ENCODE measurements around the gene ANAPC1. TPM values are rescaled to one million over a fixed set of nuclear protein-coding genes. Genes with fewer than 3 reads are reported as not detected.
"Not testable (repeated sequence)": the region's sequence is repeated elsewhere in the genome, so short reads cannot be mapped to it uniquely, and the experiment has no call there.

ANAPC1 gene
- total RNA-seq, 3 donors from 2014 or later (not counting 1 experiment from before 2014, with no cell fraction given) = 38.7 to 50.8 (median 50.4) TPM

DNA sequence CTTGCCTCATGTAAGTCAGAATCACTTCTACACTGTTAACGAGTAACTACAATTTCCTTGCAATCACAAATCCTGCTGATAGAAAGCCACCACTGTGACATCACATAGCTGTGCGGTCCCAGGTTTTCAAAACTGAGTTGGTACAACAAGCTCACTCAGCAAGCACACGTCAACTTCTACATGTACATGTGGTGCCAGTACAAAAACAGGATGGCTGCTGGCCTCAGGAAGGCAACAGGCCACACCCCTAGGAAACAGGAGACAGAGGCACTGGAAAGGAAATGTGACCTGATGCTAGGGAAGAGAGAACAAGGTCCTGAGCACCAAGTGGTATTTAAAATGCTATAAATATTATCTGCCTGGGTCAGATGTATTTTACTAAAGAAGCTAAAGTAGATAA lies 107.7 kb downstream of the ANAPC1 start:
- no CpG with 5 or more reads among the region's 3 CpGs for WGBS (ENCODE audit: insufficient coverage)
- H3K36me3 Mint-ChIP-seq; H3K9me3 Mint-ChIP-seq; H3K4me3 ChIP-seq (ENCODE audit: low read length); H3K27ac ChIP-seq (ENCODE audit: low read length); H3K27me3 Mint-ChIP-seq (ENCODE audit: low read depth in 2 of 2); H3K27ac Mint-ChIP-seq; H3K9me3 ChIP-seq (ENCODE audit: control insufficient read depth, insufficient read depth, low read length); ATAC-seq; H3K4me3 Mint-ChIP-seq; H3K36me3 ChIP-seq (ENCODE audit: control insufficient read depth, insufficient read depth, low read length); DNase-seq; H3K4me1 ChIP-seq (ENCODE audit: control insufficient read depth, insufficient read depth, low read length); intact Hi-C loops (cut with micrococcal nuclease); H3K27me3 ChIP-seq (ENCODE audit: control insufficient read depth, insufficient read depth, low read length); H3K4me1 Mint-ChIP-seq: not testable (repeated sequence)

DNA sequence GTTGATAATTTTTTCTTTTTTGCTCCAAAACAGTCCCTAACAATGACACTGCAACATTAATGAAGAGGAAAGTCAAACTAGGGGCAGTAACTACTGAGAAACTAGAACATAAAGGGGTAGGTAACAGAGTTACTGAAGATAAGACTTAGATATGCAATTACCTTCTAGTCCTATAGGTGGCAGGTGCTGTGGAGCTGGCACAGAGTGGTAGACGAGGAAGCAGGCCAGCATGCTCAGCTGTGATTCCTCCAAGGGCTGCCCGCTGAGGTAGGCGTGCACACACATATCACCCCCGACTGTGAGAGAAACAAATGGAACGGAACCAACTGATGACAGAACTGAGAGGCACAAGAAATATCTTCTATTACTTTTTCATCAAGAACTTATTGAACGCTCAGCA lies 111.8 kb downstream of the ANAPC1 start:
- H3K4me1 Mint-ChIP-seq; H3K4me1 ChIP-seq (ENCODE audit: control insufficient read depth, insufficient read depth, low read length); H3K9me3 ChIP-seq (ENCODE audit: control insufficient read depth, insufficient read depth, low read length); H3K36me3 ChIP-seq (ENCODE audit: control insufficient read depth, insufficient read depth, low read length); H3K4me3 Mint-ChIP-seq; H3K27me3 Mint-ChIP-seq (ENCODE audit: low read depth in 2 of 2); H3K27ac Mint-ChIP-seq; H3K4me3 ChIP-seq (ENCODE audit: low read length); intact Hi-C loops (cut with micrococcal nuclease); H3K27ac ChIP-seq (ENCODE audit: low read length); H3K9me3 Mint-ChIP-seq; DNase-seq; H3K27me3 ChIP-seq (ENCODE audit: control insufficient read depth, insufficient read depth, low read length); H3K36me3 Mint-ChIP-seq: not testable (repeated sequence)
- ATAC-seq = peak; percentile 50 to 73 (median 57)
- no CpG with 5 or more reads among the region's 6 CpGs for WGBS (ENCODE audit: insufficient coverage)

DNA sequence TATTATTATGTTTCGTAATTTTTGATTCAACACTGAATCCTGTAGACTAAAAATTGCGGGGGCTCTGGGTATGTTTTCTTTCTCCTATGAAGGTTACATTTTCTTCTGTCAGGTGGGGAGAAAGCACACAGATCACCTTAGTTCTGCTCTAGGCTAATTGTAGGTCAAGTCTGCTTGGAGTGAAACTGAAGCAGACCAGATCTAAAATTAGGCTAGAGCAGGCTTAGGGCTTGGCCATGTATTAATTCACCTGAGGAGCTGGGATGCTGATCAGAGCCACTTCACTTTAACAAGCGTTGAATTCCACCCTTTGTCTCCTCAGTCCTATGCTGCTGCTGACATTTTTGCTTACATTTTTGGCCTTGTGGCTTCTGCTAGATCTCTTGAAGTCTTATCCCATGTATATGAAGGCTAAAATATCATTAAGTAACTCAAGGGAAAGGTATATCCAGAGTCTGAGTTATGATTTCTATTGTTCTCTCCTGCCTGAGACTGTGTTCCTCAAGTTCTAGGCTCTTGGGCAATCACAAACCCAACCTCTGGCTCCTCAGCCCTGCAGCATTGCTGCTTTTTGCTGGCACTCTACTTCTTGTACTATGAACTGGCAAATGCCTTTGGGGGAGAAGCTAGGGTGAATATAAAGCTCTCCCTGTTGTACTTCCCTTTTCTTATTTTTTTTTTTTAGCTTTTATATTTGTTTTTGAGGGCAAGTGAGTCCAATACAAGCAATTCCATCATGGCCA lies 112.9 kb downstream of the ANAPC1 start:
- H3K36me3 Mint-ChIP-seq; intact Hi-C loops (cut with micrococcal nuclease): not testable (repeated sequence)

GRCh38 chr2:111768266-111769190 lies 115.5 kb downstream of the ANAPC1 start:
- H3K36me3 Mint-ChIP-seq = not testable (repeated sequence)

More for the DNA sequence above, 112.9 kb downstream of the ANAPC1 start:
- not testable (repeated sequence) for H3K27me3 Mint-ChIP-seq (ENCODE audit: low read depth in 2 of 2); H3K27me3 ChIP-seq (ENCODE audit: control insufficient read depth, insufficient read depth, low read length); H3K36me3 ChIP-seq (ENCODE audit: control insufficient read depth, insufficient read depth, low read length); H3K4me3 Mint-ChIP-seq; DNase-seq; H3K9me3 ChIP-seq (ENCODE audit: control insufficient read depth, insufficient read depth, low read length); H3K27ac Mint-ChIP-seq; H3K27ac ChIP-seq (ENCODE audit: low read length); H3K9me3 Mint-ChIP-seq; H3K4me1 Mint-ChIP-seq; H3K4me1 ChIP-seq (ENCODE audit: control insufficient read depth, insufficient read depth, low read length); ATAC-seq; H3K4me3 ChIP-seq (ENCODE audit: low read length)
- no CpG with 5 or more reads among the region's 3 CpGs for WGBS (ENCODE audit: insufficient coverage)

DNA sequence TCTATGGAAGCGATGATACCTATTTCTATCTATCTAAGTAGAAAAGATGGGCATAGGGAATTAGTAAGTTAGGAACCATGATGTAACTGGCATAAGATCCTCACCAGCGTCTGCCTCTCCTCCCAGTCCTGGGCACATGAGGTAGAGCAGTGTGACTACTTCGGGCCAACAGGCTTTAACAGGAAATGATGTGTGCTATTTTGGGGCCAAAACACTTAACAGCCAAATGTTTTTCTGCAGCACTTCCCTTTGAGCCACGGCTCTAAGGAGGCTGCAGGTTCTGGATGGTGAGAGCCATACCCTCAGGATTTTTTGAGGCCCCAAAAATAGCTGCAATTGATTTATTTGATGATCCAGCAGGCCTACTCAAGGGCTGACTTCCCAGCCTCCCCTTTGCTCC lies 116.9 kb downstream of the ANAPC1 start:
- H3K4me1 ChIP-seq (ENCODE audit: control insufficient read depth, insufficient read depth, low read length); H3K36me3 Mint-ChIP-seq; H3K27ac ChIP-seq (ENCODE audit: low read length); H3K36me3 ChIP-seq (ENCODE audit: control insufficient read depth, insufficient read depth, low read length); H3K9me3 ChIP-seq (ENCODE audit: control insufficient read depth, insufficient read depth, low read length); DNase-seq; H3K4me3 Mint-ChIP-seq; ATAC-seq; H3K4me3 ChIP-seq (ENCODE audit: low read length); H3K9me3 Mint-ChIP-seq; H3K27ac Mint-ChIP-seq; H3K27me3 ChIP-seq (ENCODE audit: control insufficient read depth, insufficient read depth, low read length); intact Hi-C loops (cut with micrococcal nuclease); H3K4me1 Mint-ChIP-seq; H3K27me3 Mint-ChIP-seq (ENCODE audit: low read depth in 2 of 2): not testable (repeated sequence)
- WGBS (ENCODE audit: insufficient coverage) = 11% methylated on average over 1 of the region's 4 CpGs

More at GRCh38 chr2:111768266-111769190, 115.5 kb downstream of the ANAPC1 start:
- H3K4me1 ChIP-seq (ENCODE audit: control insufficient read depth, insufficient read depth, low read length); H3K27me3 ChIP-seq (ENCODE audit: control insufficient read depth, insufficient read depth, low read length); H3K4me3 Mint-ChIP-seq; ATAC-seq; H3K27me3 Mint-ChIP-seq (ENCODE audit: low read depth in 2 of 2); H3K4me3 ChIP-seq (ENCODE audit: low read length); DNase-seq; intact Hi-C loops (cut with micrococcal nuclease); H3K4me1 Mint-ChIP-seq; H3K27ac ChIP-seq (ENCODE audit: low read length); H3K9me3 ChIP-seq (ENCODE audit: control insufficient read depth, insufficient read depth, low read length); H3K27ac Mint-ChIP-seq; H3K36me3 ChIP-seq (ENCODE audit: control insufficient read depth, insufficient read depth, low read length); H3K9me3 Mint-ChIP-seq: not testable (repeated sequence)
- WGBS (ENCODE audit: insufficient coverage) = 92% methylated on average over 3 of the region's 8 CpGs

- H3K27ac Mint-ChIP-seq; H3K4me1 Mint-ChIP-seq; ATAC-seq; H3K4me3 ChIP-seq (ENCODE audit: low read length); intact Hi-C loops (cut with micrococcal nuclease); DNase-seq; H3K36me3 Mint-ChIP-seq; H3K27ac ChIP-seq (ENCODE audit: low read length); H3K36me3 ChIP-seq (ENCODE audit: control insufficient read depth, insufficient read depth, low read length); H3K4me1 ChIP-seq (ENCODE audit: control insufficient read depth, insufficient read depth, low read length); H3K9me3 ChIP-seq (ENCODE audit: control insufficient read depth, insufficient read depth, low read length); H3K9me3 Mint-ChIP-seq; H3K4me3 Mint-ChIP-seq; H3K27me3 ChIP-seq (ENCODE audit: control insufficient read depth, insufficient read depth, low read length); H3K27me3 Mint-ChIP-seq (ENCODE audit: low read depth in 2 of 2): not testable (repeated sequence)
- WGBS (ENCODE audit: insufficient coverage) = no CpG with 5 or more reads among the region's 8 CpGs
Observed at GRCh38 chr2:111766295-111766694, 117.7 kb downstream of the ANAPC1 start.

DNA sequence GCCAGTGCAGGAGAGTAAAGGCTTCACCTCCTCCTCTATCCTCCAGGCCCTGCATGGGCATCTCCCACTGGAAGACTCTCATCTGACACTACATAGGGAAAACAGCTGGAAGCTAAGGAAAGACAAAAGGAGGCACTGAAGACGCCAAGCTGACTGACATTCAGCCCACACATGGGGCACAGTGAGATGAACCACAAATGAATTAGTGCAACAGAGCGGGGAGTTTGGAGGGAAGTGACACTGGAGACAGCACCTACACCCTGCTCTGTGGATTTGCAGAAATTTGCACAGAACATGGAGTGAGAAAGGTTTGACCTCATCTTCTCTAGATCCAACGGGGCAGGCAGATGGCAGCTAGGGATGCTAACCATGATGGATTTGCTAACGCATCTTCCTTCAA lies 119.8 kb downstream of the ANAPC1 start:
- H3K4me1 Mint-ChIP-seq; H3K36me3 ChIP-seq (ENCODE audit: control insufficient read depth, insufficient read depth, low read length); H3K9me3 Mint-ChIP-seq; DNase-seq; ATAC-seq; H3K27me3 Mint-ChIP-seq (ENCODE audit: low read depth in 2 of 2); H3K27me3 ChIP-seq (ENCODE audit: control insufficient read depth, insufficient read depth, low read length); H3K4me3 ChIP-seq (ENCODE audit: low read length); H3K4me3 Mint-ChIP-seq; H3K36me3 Mint-ChIP-seq; intact Hi-C loops (cut with micrococcal nuclease); H3K27ac ChIP-seq (ENCODE audit: low read length); H3K27ac Mint-ChIP-seq; H3K4me1 ChIP-seq (ENCODE audit: control insufficient read depth, insufficient read depth, low read length); H3K9me3 ChIP-seq (ENCODE audit: control insufficient read depth, insufficient read depth, low read length): not testable (repeated sequence)
- 100% methylated on average over 4 of the region's 4 CpGs for WGBS (ENCODE audit: insufficient coverage)

All from natural killer cell (primary cell).